HL-60 (cell line): ENCODE measurements around the gene CYTH1.

Experiments
- DNase-seq, 2 experiments: peaks; one replicate each; pipeline ENCODE4 v3.0.0-alpha.2; 2010 to 2020; ENCODE audit warnings: low read depth in 1 of 2, low spot score in 1 of 2
- H3K27ac ChIP-seq: fragments of 250-450 bp; sonication (Bioruptor Pico); replicated peaks from 2 replicates; pipeline ENCODE4 v1.5.1; 2020; ENCODE audit warnings: mild to moderate bottlenecking, moderate library complexity
- H3K27me3 ChIP-seq: fragments of 250-450 bp; sonication (Bioruptor Pico); 2 replicates; pipeline ENCODE4 v1.5.1; 2021; ENCODE audit warnings: mild to moderate bottlenecking, moderate library complexity; ENCODE audit not compliant: insufficient read depth, poor library complexity, severe bottlenecking
- H3K4me3 ChIP-seq: replicated peaks from 2 replicates; pipeline ENCODE4 v1.5.1; 2011; ENCODE audit warnings: mild to moderate bottlenecking, control low read depth, low read length; ENCODE audit not compliant: insufficient read depth
- GABPA ChIP-seq: IDR thresholded peaks from 2 replicates; pipeline ENCODE4 v1.6.1; 2012; ENCODE audit warnings: low read depth
- POLR2AphosphoS5 ChIP-seq: IDR thresholded peaks from 2 replicates; pipeline ENCODE4 v1.6.1; 2012; ENCODE audit warnings: low read depth
- SPI1 ChIP-seq: IDR thresholded peaks from 2 replicates; pipeline ENCODE4 v1.6.1; 2012; ENCODE audit warnings: low read depth, mild to moderate bottlenecking, borderline replicate concordance
- TF ChIP-seq, protein P1 (sequence below): IDR thresholded peaks from one replicate; pipeline ENCODE4 v1.5.1; 2011; ENCODE audit warnings: low read length, control low read depth, inconsistent platforms; ENCODE audit not compliant: insufficient read depth
- TF ChIP-seq, protein P2 (sequence below): IDR thresholded peaks from 2 replicates; pipeline ENCODE4 v1.6.1; 2012; ENCODE audit warnings: low read depth; ENCODE audit not compliant: insufficient replicate concordance

The CYTH1 gene

DNA sequence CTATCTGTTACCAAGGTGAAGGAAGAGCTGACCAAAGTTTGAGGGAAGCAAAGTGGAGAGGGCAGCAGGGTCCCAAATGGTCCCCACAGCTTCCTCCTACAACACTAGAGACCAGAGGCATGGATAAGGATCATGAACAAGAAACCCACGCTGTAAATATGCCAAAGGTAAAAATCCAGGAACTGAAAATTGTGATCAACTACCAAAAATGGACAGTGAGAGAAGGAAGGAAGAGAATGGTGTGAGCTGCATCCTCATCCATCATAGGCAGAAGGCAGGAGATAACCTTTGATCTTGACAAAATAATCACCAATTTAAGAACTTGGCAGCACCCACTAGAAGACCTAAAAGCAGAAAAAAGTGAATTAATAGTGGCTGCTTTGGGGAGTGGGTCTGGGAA lies 66.2 kb downstream of the CYTH1 start:
- no peak for DNase-seq
- Histone ChIP-seq H3K27me3 (no peaks in the 10 kb centered on the region), H3K4me3 (no peak overlapping the region), H3K27ac (no peak overlapping the region)
- TF ChIP-seq GABPA (no peak), POLR2AphosphoS5 (no peak)
- TF ChIP-seq, protein P1, sequence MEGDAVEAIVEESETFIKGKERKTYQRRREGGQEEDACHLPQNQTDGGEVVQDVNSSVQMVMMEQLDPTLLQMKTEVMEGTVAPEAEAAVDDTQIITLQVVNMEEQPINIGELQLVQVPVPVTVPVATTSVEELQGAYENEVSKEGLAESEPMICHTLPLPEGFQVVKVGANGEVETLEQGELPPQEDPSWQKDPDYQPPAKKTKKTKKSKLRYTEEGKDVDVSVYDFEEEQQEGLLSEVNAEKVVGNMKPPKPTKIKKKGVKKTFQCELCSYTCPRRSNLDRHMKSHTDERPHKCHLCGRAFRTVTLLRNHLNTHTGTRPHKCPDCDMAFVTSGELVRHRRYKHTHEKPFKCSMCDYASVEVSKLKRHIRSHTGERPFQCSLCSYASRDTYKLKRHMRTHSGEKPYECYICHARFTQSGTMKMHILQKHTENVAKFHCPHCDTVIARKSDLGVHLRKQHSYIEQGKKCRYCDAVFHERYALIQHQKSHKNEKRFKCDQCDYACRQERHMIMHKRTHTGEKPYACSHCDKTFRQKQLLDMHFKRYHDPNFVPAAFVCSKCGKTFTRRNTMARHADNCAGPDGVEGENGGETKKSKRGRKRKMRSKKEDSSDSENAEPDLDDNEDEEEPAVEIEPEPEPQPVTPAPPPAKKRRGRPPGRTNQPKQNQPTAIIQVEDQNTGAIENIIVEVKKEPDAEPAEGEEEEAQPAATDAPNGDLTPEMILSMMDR, result no peak

DNA sequence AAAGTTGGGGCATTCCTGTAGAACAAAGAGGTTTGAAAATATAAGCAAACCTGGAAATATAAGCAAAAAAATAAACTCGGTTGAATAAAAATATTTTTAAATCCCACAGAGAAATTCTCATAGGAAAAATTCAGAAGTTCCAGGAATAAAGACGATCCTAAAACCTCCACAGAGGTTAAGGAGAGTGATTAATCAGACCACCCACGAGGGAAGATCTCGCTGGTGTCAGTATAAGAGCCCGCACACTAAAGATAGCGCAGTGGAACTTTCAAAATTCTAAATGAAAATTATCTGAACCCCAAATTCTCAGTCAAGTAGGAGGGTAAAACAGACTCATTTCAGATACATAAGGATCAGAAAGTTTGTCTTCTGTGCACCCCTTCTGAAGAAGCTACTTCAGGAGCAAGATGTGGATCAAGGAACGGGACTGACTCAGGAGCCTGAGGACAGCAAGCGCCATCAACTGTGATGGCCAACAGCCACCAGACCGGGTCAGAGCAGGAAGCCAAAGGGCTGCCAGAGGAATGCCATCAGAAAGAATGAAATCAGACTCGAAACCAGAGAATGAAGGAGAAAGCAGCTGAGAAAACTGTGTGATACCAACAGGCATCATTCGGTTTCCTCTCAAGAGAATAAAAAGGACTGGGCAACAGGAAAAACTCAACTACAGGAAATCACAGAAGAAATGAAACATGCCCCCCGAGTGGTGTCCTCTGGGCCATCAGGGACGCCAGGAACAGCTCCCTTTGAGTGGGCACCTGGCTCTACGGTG lies 66.9 kb downstream of the CYTH1 start:
- H3K27me3 ChIP-seq, result no peaks in the 10 kb centered on the region
- no peak overlapping the region for H3K27ac ChIP-seq
- TF ChIP-seq SPI1 (no peak), GABPA (no peak), POLR2AphosphoS5 (no peak)
- TF ChIP-seq, protein P1, result no peak
- TF ChIP-seq, protein P2, sequence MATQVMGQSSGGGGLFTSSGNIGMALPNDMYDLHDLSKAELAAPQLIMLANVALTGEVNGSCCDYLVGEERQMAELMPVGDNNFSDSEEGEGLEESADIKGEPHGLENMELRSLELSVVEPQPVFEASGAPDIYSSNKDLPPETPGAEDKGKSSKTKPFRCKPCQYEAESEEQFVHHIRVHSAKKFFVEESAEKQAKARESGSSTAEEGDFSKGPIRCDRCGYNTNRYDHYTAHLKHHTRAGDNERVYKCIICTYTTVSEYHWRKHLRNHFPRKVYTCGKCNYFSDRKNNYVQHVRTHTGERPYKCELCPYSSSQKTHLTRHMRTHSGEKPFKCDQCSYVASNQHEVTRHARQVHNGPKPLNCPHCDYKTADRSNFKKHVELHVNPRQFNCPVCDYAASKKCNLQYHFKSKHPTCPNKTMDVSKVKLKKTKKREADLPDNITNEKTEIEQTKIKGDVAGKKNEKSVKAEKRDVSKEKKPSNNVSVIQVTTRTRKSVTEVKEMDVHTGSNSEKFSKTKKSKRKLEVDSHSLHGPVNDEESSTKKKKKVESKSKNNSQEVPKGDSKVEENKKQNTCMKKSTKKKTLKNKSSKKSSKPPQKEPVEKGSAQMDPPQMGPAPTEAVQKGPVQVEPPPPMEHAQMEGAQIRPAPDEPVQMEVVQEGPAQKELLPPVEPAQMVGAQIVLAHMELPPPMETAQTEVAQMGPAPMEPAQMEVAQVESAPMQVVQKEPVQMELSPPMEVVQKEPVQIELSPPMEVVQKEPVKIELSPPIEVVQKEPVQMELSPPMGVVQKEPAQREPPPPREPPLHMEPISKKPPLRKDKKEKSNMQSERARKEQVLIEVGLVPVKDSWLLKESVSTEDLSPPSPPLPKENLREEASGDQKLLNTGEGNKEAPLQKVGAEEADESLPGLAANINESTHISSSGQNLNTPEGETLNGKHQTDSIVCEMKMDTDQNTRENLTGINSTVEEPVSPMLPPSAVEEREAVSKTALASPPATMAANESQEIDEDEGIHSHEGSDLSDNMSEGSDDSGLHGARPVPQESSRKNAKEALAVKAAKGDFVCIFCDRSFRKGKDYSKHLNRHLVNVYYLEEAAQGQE, result no peak
- DNase-seq, result no peak
- no peak overlapping the region for H3K4me3 ChIP-seq

DNA sequence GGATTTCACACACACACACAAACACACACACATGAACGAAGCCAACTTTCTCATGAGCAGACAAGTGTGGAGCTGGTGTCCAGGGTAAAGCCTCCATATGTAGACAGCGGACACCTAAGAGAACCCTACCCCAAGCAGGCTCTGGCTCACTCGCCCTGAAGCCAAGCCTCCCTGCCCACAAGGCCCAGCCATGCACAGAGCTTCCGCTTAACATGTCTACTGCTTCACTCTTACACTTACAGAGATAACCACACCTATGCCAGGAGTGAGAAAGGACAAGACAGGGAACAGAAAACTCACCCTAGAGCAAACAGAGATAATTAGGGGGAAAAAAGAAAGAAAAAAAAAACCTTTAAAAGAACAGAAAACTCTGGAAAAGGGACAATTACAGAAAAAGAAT lies 67.5 kb downstream of the CYTH1 start:
- TF ChIP-seq, protein P1, result no peak
- no peak for TF ChIP-seq GABPA
- TF ChIP-seq, protein P2, result no peak
- no peak for TF ChIP-seq SPI1
- TF ChIP-seq POLR2AphosphoS5, result no peak
- DNase-seq, result no peak
- H3K4me3 ChIP-seq, result no peak overlapping the region
- H3K27ac ChIP-seq, result no peak overlapping the region
- H3K27me3 ChIP-seq, result no peaks in the 10 kb centered on the region

DNA sequence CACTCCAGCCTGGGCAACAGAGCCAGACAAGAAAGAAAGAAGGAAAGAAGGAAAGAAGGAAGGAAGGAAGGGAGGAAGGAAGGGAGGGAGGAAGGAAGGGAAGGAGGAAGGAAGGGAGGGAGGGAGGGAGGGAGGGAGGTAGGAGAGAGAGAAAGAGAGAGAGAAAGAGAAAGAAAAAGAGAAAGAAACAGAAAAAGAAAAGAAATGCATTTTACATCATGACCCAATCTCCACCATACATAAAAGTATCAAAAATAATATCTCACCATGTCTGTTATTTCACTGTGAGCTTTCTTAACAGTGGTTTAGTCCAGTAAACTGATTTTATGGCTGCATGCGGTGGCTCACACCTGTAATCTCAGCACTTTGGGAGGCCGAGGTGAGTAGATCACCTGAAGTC lies 70.0 kb downstream of the CYTH1 start:
- Histone ChIP-seq H3K27ac (no peak overlapping the region), H3K27me3 (no peaks in the 10 kb centered on the region), H3K4me3 (no peak overlapping the region)
- no peak for DNase-seq
- TF ChIP-seq, protein P1, result no peak
- TF ChIP-seq, protein P2, result no peak
- TF ChIP-seq POLR2AphosphoS5 (no peak), GABPA (no peak), SPI1 (no peak)
